Smooth muscle cell (in vitro differentiated cells): ENCODE measurements around the gene PPIB. TPM values are rescaled to one million over a fixed set of nuclear protein-coding genes. Genes with fewer than 3 reads are reported as not detected.

Experiments used
- DNase-seq: peaks from one replicate; lab custom pipeline; 2025; ENCODE audit not compliant: unreplicated experiment; lab: John Stamatoyannopoulos, UW
- H2AFZ ChIP-seq: fragments of 200-600 bp; sonication (generic); 2 replicates; pipeline ENCODE4 v1.6.0; 2016; ENCODE audit warnings: antibody characterized with exemption, low read depth, mild to moderate bottlenecking
- H3F3A ChIP-seq: fragments of 200-600 bp; sonication (generic); 2 replicates; pipeline ENCODE4 v1.6.0; 2017; ENCODE audit warnings: antibody characterized with exemption, low read depth
- H3K27ac ChIP-seq: fragments of 200-600 bp; sonication (generic); 2 replicates; pipeline ENCODE4 v1.5.1; 2016; ENCODE audit warnings: low read depth, mild to moderate bottlenecking
- H3K27me3 ChIP-seq: fragments of 200-600 bp; sonication (generic); 2 replicates; pipeline ENCODE4 v1.6.1; 2016; ENCODE audit warnings: low read depth, mild to moderate bottlenecking
- H3K36me3 ChIP-seq: fragments of 200-600 bp; sonication (generic); 2 replicates; pipeline ENCODE4 v1.5.1; 2016; ENCODE audit warnings: low read depth
- H3K4me1 ChIP-seq: fragments of 200-600 bp; sonication (generic); 2 replicates; pipeline ENCODE4 v1.5.1; 2016; ENCODE audit warnings: low read depth
- H3K4me2 ChIP-seq: fragments of 200-600 bp; sonication (generic); 2 replicates; pipeline ENCODE4 v1.6.0; 2016; ENCODE audit warnings: mild to moderate bottlenecking
- H3K4me3 ChIP-seq: fragments of 200-600 bp; sonication (generic); 2 replicates; pipeline ENCODE4 v1.5.1; 2016; ENCODE audit warnings: mild to moderate bottlenecking
- H3K79me2 ChIP-seq: fragments of 200-600 bp; sonication (generic); 2 replicates; pipeline ENCODE4 v1.6.0; 2016; ENCODE audit warnings: low read depth, mild to moderate bottlenecking
- H3K9ac ChIP-seq: fragments of 200-600 bp; sonication (generic); 2 replicates; pipeline ENCODE4 v1.6.0; 2016; ENCODE audit warnings: low read depth
- H3K9me3 ChIP-seq: fragments of 200-600 bp; sonication (generic); replicated peaks from 2 replicates; pipeline ENCODE4 v1.5.1; 2016; ENCODE audit warnings: low read depth
- H4K20me1 ChIP-seq: fragments of 200-600 bp; sonication (generic); 2 replicates; pipeline ENCODE4 v1.6.0; 2016; ENCODE audit warnings: low read depth
- CTCF ChIP-seq: fragments of 200-600 bp; sonication (generic); IDR thresholded peaks from 2 replicates; pipeline ENCODE4 v1.5.1; 2017; ENCODE audit warnings: borderline replicate concordance, mild to moderate bottlenecking, antibody characterized with exemption; ENCODE audit not compliant: insufficient read depth, poor library complexity, severe bottlenecking
- WGBS: methylation state at CpG from one replicate; pipeline ENCODE4 v1.1.7; 2016; ENCODE audit warnings: low lambda C conversion rate; 5-methylcytosine and 5-hydroxymethylcytosine counted together
- polyA plus RNA-seq: library from polyadenylated mRNA; unstranded; fragments of >200 nt; fragmentation: Nextera tagmentation; extraction: Ambion mirVana; gene quantifications from 2 replicates; pipeline ENCODE4 v1.2.1, GENCODE V29; 2016
- total RNA-seq: library from RNA; depleted of rRNA; stranded (reverse); fragments of >200 nt; gene quantifications from 2 replicates; pipeline ENCODE4 v1.2.3, GENCODE V29; 2014

Gene PPIB
- total and polyA plus RNA-seq, 2 experiments from 2014 or later, result 880 to 1,897 TPM

GRCh38 chr15:64149424-64149823, 13.4 kb downstream of the PPIB start:
- Histone ChIP-seq H3K4me2 (no peak overlapping the region), H3K9ac (no peak overlapping the region), H3F3A (peaks cover 13% of the 10 kb centered on the region), H3K9me3 (no peaks in the 10 kb centered on the region), H3K79me2 (no peaks in the 10 kb centered on the region), H3K4me1 (peaks cover 7% of the 10 kb centered on the region), H4K20me1 (peaks cover 20% of the 10 kb centered on the region), H3K27me3 (peaks cover 22% of the 10 kb centered on the region), H3K27ac (no peak overlapping the region), H2AFZ (no peak overlapping the region), H3K36me3 (no peaks in the 10 kb centered on the region), H3K4me3 (no peak overlapping the region)
- no peak for TF ChIP-seq CTCF
- DNase-seq, result no peak

GRCh38 chr15:64148581-64148980, 14.2 kb downstream of the PPIB start:
- WGBS, result 82% methylated on average over 3 of the region's 3 CpGs

GRCh38 chr15:64148168-64148567, 14.7 kb downstream of the PPIB start:
- H3K27ac ChIP-seq, result no peak overlapping the region
- no peak overlapping the region for H3K4me2 ChIP-seq
- no peaks in the 10 kb centered on the region for H3K79me2 ChIP-seq
- H4K20me1 ChIP-seq, result peaks cover 9% of the 10 kb centered on the region
- TF ChIP-seq CTCF, result no peak
- H3K27me3 ChIP-seq, result peaks cover 19% of the 10 kb centered on the region
- 97% methylated on average over 7 of the region's 7 CpGs for WGBS
- peaks cover 8% of the 10 kb centered on the region for H3F3A ChIP-seq
- no peak overlapping the region for H3K4me3 ChIP-seq
- DNase-seq, result no peak
- H3K4me1 ChIP-seq, result peaks cover 7% of the 10 kb centered on the region
- H3K36me3 ChIP-seq, result no peaks in the 10 kb centered on the region
- no peak overlapping the region for H2AFZ ChIP-seq
- no peak overlapping the region for H3K9ac ChIP-seq
- no peaks in the 10 kb centered on the region for H3K9me3 ChIP-seq

More at GRCh38 chr15:64148581-64148980, 14.2 kb downstream of the PPIB start:
- no peak for DNase-seq
- H3K9me3 ChIP-seq, result no peaks in the 10 kb centered on the region
- H3F3A ChIP-seq, result peaks cover 8% of the 10 kb centered on the region
- no peak overlapping the region for H2AFZ ChIP-seq
- no peaks in the 10 kb centered on the region for H3K36me3 ChIP-seq
- no peak overlapping the region for H3K4me2 ChIP-seq
- peaks cover 22% of the 10 kb centered on the region for H3K27me3 ChIP-seq
- no peak overlapping the region for H3K9ac ChIP-seq
- no peaks in the 10 kb centered on the region for H3K79me2 ChIP-seq
- no peak overlapping the region for H3K27ac ChIP-seq
- H3K4me3 ChIP-seq, result no peak overlapping the region
- H3K4me1 ChIP-seq, result peaks cover 7% of the 10 kb centered on the region
- H4K20me1 ChIP-seq, result peaks cover 12% of the 10 kb centered on the region
- no peak for TF ChIP-seq CTCF

GRCh38 chr15:64146885-64147681, 15.7 kb downstream of the PPIB start:
- DNase-seq, result no peak
- TF ChIP-seq CTCF, result no peak
- Histone ChIP-seq H3F3A (no peaks in the 10 kb centered on the region), H3K79me2 (no peaks in the 10 kb centered on the region), H3K4me3 (no peak overlapping the region), H3K4me2 (no peak overlapping the region), H3K9me3 (no peaks in the 10 kb centered on the region), H3K36me3 (no peaks in the 10 kb centered on the region), H3K27ac (no peak overlapping the region), H3K27me3 (peaks cover 9% of the 10 kb centered on the region), H4K20me1 (no peaks in the 10 kb centered on the region), H3K4me1 (peaks cover 1% of the 10 kb centered on the region), H2AFZ (no peak overlapping the region), H3K9ac (no peak overlapping the region)
- WGBS, result 91% methylated on average over 26 of the region's 26 CpGs
